ENCODE measurements around the gene ISL1. TPM values are rescaled to one million over a fixed set of nuclear protein-coding genes. Genes with fewer than 3 reads are reported as not detected.

Gene ISL1
- polyA plus RNA-seq, 1 donor: 5.1 TPM

DNA sequence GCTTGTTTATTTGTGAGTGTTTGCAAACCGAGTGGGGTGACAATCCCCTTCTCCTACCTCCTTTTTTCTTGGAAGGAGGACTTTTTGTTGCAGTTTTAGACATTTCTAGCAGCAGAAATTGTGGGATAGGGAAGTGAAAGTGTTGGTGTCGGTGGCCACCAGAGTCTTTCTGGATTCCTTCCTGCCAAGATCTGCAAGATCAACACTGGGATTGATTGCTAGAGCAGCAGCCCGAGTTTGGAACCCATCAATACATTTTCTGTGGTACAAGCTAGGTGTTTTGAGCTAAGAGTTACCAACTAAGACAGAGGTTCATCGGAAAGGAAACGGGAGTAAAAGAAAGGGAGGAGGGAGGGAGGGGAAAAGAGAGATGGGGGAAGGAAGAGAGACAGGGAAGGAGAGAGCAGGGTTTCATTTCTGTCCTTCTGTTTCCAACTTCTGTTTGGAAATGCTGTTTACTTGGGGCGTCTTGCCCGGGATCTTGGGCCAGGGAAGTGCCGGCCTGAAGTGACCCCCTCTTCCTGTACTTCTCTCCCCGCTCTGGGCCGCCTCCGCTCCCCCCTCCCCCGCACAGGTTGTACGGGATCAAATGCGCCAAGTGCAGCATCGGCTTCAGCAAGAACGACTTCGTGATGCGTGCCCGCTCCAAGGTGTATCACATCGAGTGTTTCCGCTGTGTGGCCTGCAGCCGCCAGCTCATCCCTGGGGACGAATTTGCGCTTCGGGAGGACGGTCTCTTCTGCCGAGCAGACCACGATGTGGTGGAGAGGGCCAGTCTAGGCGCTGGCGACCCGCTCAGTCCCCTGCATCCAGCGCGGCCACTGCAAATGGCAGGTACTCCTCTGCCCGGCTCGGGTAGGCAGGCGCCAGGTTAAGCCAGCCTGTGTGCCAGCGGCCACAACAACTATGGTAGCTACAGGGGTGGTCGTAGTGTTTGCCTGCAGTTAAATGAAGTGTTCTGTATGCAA, 4.0 kb downstream of the ISL1 start:
- H3K36me3 ChIP-seq (ENCODE audit: control insufficient read depth, insufficient read depth, low read length): no peaks in the 10 kb centered on the region
- peaks cover 8% of the 10 kb centered on the region for H3K9me3 ChIP-seq (ENCODE audit: control insufficient read depth, low read depth, low read length)
- 0% methylated on average over 1 of the region's 38 CpGs for WGBS (ENCODE audit: insufficient coverage, low lambda C conversion rate)
- H3K27me3 ChIP-seq (ENCODE audit: control insufficient read depth, insufficient read depth, low read length): peaks cover 95% of the 10 kb centered on the region
- H3K4me1 ChIP-seq (ENCODE audit: control insufficient read depth, insufficient read depth, low read length): peaks cover 13% of the 10 kb centered on the region
- no peak for DNase-seq
- H3K4me3 ChIP-seq (ENCODE audit: low read length): no peak overlapping the region
- H3K27ac ChIP-seq (ENCODE audit: low read length): no peak overlapping the region

DNA sequence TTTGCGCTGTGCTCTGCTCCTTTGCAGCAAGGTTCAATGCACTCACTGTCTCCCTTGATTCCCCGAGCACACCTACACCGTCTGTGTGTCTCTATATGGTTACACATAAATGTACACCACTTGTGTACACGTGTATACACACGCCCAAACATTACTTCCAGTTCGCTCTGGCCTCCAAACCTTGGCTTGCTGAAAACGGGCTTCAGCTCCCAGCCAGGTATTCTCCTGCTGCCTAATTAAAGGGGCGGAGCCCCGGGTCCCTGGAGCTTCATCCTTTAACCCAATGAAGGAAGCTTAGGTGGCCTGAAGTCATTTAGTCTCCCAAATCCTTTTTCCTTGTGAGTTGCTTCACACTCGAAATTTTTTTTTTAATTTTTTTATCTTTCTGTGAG, 4.6 kb downstream of the ISL1 start:
- Histone ChIP-seq H3K27ac (ENCODE audit: low read length) (no peak overlapping the region), H3K27me3 (ENCODE audit: control insufficient read depth, insufficient read depth, low read length) (peaks cover 95% of the 10 kb centered on the region), H3K4me3 (ENCODE audit: low read length) (no peak overlapping the region), H3K9me3 (ENCODE audit: control insufficient read depth, low read depth, low read length) (peaks cover 8% of the 10 kb centered on the region), H3K36me3 (ENCODE audit: control insufficient read depth, insufficient read depth, low read length) (no peaks in the 10 kb centered on the region), H3K4me1 (ENCODE audit: control insufficient read depth, insufficient read depth, low read length) (peaks cover 10% of the 10 kb centered on the region)
- WGBS (ENCODE audit: insufficient coverage, low lambda C conversion rate): no CpG with 5 or more reads among the region's 10 CpGs
- no peak for DNase-seq

DNA sequence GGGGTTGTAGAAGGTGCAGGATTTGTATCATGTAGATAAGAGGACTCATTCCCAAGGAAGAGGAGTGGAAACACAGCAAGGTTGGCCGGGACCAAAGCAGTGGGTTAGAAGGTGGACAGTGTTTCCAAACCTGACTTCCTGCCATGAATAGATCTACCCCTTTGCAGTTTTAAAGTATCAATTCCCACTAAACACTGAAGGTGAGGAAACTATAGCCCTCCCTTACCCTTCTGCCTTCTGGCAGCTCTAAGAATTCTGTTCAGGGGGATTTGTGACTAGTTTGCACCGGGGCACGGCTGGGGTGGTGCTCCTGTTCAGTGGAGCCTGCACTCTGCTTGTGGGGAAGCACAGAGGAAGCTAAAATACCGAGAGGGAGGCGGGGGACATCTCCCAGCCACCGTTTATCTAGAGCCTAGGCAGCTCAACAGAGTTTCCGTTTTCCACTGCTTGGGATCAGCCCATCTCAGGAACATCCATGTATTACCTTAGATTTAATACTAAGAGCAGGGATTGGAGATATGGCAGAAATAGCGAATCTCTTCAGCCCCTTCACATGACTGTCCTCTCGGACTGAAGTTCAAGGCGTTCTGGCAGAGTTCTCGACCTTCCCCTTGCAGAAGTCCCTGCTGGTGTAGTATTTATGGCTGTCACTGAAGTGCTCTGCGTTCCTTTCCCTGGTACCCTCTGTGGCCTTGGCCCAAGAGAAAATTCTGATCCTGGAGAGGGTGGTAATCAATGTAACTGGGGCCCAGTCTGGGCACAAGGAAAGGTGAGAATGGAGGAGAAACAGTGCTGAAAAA, 5.4 kb downstream of the ISL1 start:
- WGBS (ENCODE audit: insufficient coverage, low lambda C conversion rate): no CpG with 5 or more reads among the region's 12 CpGs
- H3K4me1 ChIP-seq (ENCODE audit: control insufficient read depth, insufficient read depth, low read length): peaks cover 6% of the 10 kb centered on the region
- no peak overlapping the region for H3K27ac ChIP-seq (ENCODE audit: low read length)
- peaks cover 3% of the 10 kb centered on the region for H3K9me3 ChIP-seq (ENCODE audit: control insufficient read depth, low read depth, low read length)
- no peak overlapping the region for H3K4me3 ChIP-seq (ENCODE audit: low read length)
- no peaks in the 10 kb centered on the region for H3K36me3 ChIP-seq (ENCODE audit: control insufficient read depth, insufficient read depth, low read length)
- H3K27me3 ChIP-seq (ENCODE audit: control insufficient read depth, insufficient read depth, low read length): peaks cover 95% of the 10 kb centered on the region
- no peak for DNase-seq

DNA sequence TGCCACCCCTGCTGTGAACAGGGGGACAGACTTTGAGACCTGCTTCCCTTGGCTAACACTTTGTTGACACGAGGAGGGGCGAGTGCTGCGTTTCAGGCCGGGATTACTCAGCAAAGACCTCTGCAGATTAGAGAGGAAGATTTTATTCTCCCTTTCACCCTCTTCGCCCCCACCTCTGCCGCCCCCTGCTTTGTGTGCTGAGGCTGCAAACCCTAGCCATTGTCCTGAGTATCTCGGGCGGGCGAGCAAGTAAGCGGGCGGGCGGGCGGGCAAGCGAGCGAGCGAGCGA, 6.0 kb downstream of the ISL1 start:
- DNase-seq: no peak
- Histone ChIP-seq H3K36me3 (ENCODE audit: control insufficient read depth, insufficient read depth, low read length) (no peaks in the 10 kb centered on the region), H3K9me3 (ENCODE audit: control insufficient read depth, low read depth, low read length) (peaks cover 3% of the 10 kb centered on the region), H3K4me3 (ENCODE audit: low read length) (no peak overlapping the region), H3K4me1 (ENCODE audit: control insufficient read depth, insufficient read depth, low read length) (peaks cover 6% of the 10 kb centered on the region), H3K27ac (ENCODE audit: low read length) (no peak overlapping the region), H3K27me3 (ENCODE audit: control insufficient read depth, insufficient read depth, low read length) (peaks cover 94% of the 10 kb centered on the region)
- WGBS (ENCODE audit: insufficient coverage, low lambda C conversion rate): no CpG with 5 or more reads among the region's 17 CpGs

DNA sequence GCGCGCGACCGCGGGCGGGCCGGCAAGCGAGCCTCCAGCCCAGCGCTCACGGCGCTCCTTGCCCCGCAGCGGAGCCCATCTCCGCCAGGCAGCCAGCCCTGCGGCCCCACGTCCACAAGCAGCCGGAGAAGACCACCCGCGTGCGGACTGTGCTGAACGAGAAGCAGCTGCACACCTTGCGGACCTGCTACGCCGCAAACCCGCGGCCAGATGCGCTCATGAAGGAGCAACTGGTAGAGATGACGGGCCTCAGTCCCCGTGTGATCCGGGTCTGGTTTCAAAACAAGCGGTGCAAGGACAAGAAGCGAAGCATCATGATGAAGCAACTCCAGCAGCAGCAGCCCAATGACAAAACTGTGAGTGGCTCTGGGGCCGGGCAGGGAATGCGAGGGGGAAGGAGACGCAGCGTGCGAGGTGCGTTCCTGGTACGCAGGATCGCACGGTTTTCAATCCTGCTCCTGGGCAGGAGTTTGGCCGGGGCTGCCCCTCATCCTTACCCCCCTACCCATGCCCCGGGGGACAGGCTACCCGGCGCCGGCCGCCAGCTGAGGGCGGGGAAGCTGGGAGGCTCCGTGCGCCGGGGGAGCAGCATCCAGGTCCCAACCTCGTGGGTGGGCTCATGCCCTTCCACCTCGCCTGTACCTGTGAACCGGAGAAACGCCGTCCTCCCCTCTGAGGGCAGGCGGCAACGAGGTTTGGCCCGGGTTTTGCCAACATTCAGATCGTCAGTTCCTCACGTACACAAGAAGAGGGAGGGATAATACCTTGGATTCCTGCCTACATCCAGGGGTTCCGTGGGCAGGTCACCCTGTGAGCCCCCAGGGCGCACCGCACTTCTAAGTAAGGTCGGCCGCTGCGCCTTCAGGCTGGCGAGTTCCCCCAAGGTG, 6.6 kb downstream of the ISL1 start:
- H3K36me3 ChIP-seq (ENCODE audit: control insufficient read depth, insufficient read depth, low read length): no peaks in the 10 kb centered on the region
- H3K9me3 ChIP-seq (ENCODE audit: control insufficient read depth, low read depth, low read length): peaks cover 3% of the 10 kb centered on the region
- WGBS (ENCODE audit: insufficient coverage, low lambda C conversion rate): no CpG with 5 or more reads among the region's 68 CpGs
- H3K4me1 ChIP-seq (ENCODE audit: control insufficient read depth, insufficient read depth, low read length): peaks cover 6% of the 10 kb centered on the region
- H3K27ac ChIP-seq (ENCODE audit: low read length): no peak overlapping the region
- peaks cover 91% of the 10 kb centered on the region for H3K27me3 ChIP-seq (ENCODE audit: control insufficient read depth, insufficient read depth, low read length)
- DNase-seq: no peak
- no peak overlapping the region for H3K4me3 ChIP-seq (ENCODE audit: low read length)

DNA sequence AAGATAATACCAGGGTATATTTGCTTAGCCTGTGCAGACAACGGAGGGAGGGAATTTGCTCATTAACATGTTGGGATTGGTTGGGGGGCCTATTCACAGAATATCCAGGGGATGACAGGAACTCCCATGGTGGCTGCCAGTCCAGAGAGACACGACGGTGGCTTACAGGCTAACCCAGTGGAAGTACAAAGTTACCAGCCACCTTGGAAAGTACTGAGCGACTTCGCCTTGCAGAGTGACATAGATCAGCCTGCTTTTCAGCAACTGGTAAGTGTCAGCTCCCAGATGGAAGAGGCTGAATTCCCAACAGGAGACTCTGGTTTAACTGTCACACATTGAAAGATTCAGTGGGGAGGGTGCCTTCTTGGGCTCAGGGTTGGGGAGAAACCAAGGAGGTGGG, 7.9 kb downstream of the ISL1 start:
- H3K27ac ChIP-seq (ENCODE audit: low read length): no peak overlapping the region
- H3K4me3 ChIP-seq (ENCODE audit: low read length): no peak overlapping the region
- peaks cover 3% of the 10 kb centered on the region for H3K9me3 ChIP-seq (ENCODE audit: control insufficient read depth, low read depth, low read length)
- no peak for DNase-seq
- no peaks in the 10 kb centered on the region for H3K36me3 ChIP-seq (ENCODE audit: control insufficient read depth, insufficient read depth, low read length)
- WGBS (ENCODE audit: insufficient coverage, low lambda C conversion rate): 40% methylated on average over 1 of the region's 5 CpGs
- H3K27me3 ChIP-seq (ENCODE audit: control insufficient read depth, insufficient read depth, low read length): peaks cover 93% of the 10 kb centered on the region
- peaks cover 6% of the 10 kb centered on the region for H3K4me1 ChIP-seq (ENCODE audit: control insufficient read depth, insufficient read depth, low read length)

DNA sequence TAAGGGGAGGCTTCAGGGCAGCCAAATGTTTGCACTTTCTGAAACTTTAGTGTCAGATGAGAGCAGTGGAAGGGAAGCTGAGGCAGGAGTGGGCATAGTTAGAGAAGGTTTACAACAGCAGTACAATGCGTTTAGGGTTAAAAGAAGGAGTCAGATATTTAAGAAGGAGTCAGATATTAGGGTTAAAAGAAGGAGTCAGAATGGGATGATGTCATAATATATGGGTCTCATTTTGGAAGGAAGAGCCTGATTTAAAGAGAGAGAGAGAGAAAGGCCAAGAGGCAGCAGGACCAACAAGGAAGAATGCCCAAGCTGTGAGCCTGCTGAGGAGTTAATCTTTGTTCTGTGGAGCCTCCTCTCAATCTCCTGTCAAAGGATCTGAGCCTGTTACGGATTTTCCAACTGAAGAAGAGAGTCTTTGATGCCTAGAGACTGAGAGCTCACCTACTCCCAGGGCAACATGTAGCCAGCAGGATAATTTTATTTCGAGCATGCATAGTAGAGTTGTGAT, 9.5 kb downstream of the ISL1 start:
- WGBS (ENCODE audit: insufficient coverage, low lambda C conversion rate): 17% methylated on average over 1 of the region's 3 CpGs
- H3K27ac ChIP-seq (ENCODE audit: low read length): no peak overlapping the region

DNA sequence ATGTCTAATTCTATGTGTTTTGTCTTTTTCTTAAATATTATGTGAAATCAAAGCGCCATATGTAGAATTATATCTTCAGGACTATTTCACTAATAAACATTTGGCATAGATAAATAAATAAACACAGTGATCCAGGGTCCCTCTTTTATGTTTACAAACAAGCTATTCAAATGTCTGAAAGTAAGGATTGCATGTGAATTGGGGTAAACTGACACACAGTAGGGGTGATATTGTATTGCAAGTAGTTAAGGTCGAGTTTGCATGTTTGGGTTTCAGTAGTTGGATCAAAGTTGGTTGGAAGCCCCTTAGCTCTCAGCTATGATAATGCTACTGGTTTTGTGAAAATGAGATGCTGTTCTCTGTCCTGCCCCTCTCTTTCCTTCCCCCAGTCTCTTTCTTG, 11.4 kb downstream of the ISL1 start:
- Histone ChIP-seq H3K4me1 (ENCODE audit: control insufficient read depth, insufficient read depth, low read length) (peaks cover 5% of the 10 kb centered on the region), H3K4me3 (ENCODE audit: low read length) (no peak overlapping the region), H3K9me3 (ENCODE audit: control insufficient read depth, low read depth, low read length) (peaks cover 8% of the 10 kb centered on the region), H3K36me3 (ENCODE audit: control insufficient read depth, insufficient read depth, low read length) (no peaks in the 10 kb centered on the region), H3K27me3 (ENCODE audit: control insufficient read depth, insufficient read depth, low read length) (peaks cover 91% of the 10 kb centered on the region), H3K27ac (ENCODE audit: low read length) (no peak overlapping the region)
- DNase-seq: no peak
- WGBS (ENCODE audit: insufficient coverage, low lambda C conversion rate): no CpG with 5 or more reads among the region's 2 CpGs

More for the DNA sequence above, 9.5 kb downstream of the ISL1 start:
- Histone ChIP-seq H3K27me3 (ENCODE audit: control insufficient read depth, insufficient read depth, low read length) (peaks cover 91% of the 10 kb centered on the region), H3K4me3 (ENCODE audit: low read length) (no peak overlapping the region), H3K4me1 (ENCODE audit: control insufficient read depth, insufficient read depth, low read length) (peaks cover 6% of the 10 kb centered on the region), H3K9me3 (ENCODE audit: control insufficient read depth, low read depth, low read length) (peaks cover 3% of the 10 kb centered on the region), H3K36me3 (ENCODE audit: control insufficient read depth, insufficient read depth, low read length) (no peaks in the 10 kb centered on the region)
- no peak for DNase-seq

DNA sequence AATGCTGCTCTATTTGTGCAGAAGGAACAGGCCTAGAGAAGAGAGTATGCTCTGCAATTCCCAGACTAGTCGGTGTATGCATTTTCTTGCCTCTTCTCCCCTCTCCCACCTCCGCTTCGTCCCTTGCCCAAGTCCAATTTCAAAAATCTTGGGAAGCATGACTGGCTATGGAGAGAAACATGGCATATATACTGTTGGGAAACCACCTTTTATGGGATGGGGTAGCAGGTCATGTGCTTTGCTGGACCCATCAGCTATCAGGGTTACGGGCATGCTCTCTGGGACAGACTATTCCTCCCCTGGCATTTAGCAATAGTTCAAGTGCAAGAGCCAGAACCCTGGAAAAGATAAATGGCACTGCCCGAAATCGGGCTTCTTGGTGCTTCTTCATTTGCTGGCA, 12.0 kb downstream of the ISL1 start:
- Histone ChIP-seq H3K36me3 (ENCODE audit: control insufficient read depth, insufficient read depth, low read length) (no peaks in the 10 kb centered on the region), H3K27me3 (ENCODE audit: control insufficient read depth, insufficient read depth, low read length) (peaks cover 91% of the 10 kb centered on the region), H3K4me3 (ENCODE audit: low read length) (no peak overlapping the region), H3K27ac (ENCODE audit: low read length) (no peak overlapping the region), H3K4me1 (ENCODE audit: control insufficient read depth, insufficient read depth, low read length) (no peaks in the 10 kb centered on the region), H3K9me3 (ENCODE audit: control insufficient read depth, low read depth, low read length) (peaks cover 5% of the 10 kb centered on the region)
- DNase-seq: no peak
- no CpG with 5 or more reads among the region's 6 CpGs for WGBS (ENCODE audit: insufficient coverage, low lambda C conversion rate)

All from large intestine (tissue), 3 donors.